GM21447 (cell line): ENCODE measurements around the gene PRM3.

Source experiments
- ATAC-seq: cut with Tn5 transposase; IDR thresholded peaks from one replicate; pipeline ENCODE4 v1.9.1; 2021; ENCODE audit not compliant: unreplicated experiment

The PRM3 gene

GRCh38 chr16:11272921-11273720 lies at the start of gene PRM3:
TSS of gene PRM3 (minus strand) at chr16:11273629. CDS start at chr16:11273595, 34 bp downstream.
- no peak for ATAC-seq

GRCh38 chr16:11322823-11323222 lies 49.4 kb upstream of the PRM3 start:
- no peak for ATAC-seq

DNA sequence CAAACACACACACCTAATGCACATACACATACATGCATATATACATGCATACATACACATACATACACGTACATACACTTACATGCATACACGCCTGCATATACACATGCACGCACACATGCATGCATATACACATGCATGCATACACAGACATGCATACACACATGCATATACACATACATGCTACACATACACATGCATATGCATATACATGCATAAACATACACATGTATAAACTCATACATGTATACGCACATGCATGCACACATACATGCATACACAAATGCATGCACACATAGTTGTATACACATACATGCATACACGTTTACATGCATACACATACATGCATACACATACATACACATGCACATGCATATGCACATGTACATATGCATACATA lies 48.2 kb upstream of the PRM3 start:
- no peak for ATAC-seq

- no peak for ATAC-seq
Observed at GRCh38 chr16:11320170-11320569, 46.7 kb upstream of the PRM3 start.

DNA sequence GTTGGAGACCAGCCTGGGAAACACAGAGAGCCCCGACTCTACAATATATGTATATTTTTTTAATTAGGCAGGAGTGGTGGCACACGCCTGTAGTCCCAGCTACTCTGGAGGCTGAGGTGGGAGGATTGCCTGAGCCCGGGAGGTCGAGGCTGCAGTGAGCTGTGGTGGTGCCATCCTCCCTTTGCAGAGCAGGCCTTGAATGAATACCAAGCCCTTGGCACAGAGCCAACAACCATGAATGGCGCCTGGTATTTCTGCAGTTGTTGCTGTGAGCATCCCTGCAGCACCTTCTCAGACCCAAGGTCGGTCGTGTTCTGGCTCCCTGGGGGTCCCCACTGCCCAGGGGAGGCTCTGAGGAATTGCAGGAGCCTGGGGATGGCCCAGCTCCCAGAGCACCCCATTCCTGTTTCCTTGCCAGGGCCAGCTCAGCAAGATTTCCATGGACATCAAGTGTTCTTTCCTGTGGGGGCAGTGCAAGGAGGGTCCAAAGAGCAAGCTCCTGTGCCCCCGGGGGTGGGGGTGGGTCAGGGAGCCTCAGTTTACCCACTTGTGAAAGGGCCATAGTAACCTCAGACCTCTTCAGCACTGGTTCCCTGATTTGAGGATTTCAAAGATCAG lies 46.2 kb upstream of the PRM3 start:
- no peak for ATAC-seq

DNA sequence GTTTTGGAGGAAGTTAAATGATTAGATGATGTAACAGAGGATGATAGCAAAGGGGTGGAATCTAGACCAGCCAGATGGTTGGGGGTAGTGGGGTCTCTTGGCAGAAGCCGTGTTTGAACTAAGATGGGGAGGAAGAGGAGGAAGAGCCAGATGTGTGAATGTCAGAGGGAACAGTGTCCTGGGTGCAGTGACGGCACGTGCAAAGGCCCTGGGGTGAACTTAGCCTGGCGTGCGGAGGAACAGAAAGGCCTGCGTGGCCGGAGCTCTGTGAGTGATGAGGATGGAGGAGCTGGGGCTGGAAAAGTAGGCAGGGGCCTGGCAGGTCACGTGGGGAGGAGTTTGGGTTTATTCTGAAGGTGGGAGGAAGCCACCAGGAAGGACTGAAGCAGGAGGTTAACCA lies 45.4 kb upstream of the PRM3 start:
- no peak for ATAC-seq

DNA sequence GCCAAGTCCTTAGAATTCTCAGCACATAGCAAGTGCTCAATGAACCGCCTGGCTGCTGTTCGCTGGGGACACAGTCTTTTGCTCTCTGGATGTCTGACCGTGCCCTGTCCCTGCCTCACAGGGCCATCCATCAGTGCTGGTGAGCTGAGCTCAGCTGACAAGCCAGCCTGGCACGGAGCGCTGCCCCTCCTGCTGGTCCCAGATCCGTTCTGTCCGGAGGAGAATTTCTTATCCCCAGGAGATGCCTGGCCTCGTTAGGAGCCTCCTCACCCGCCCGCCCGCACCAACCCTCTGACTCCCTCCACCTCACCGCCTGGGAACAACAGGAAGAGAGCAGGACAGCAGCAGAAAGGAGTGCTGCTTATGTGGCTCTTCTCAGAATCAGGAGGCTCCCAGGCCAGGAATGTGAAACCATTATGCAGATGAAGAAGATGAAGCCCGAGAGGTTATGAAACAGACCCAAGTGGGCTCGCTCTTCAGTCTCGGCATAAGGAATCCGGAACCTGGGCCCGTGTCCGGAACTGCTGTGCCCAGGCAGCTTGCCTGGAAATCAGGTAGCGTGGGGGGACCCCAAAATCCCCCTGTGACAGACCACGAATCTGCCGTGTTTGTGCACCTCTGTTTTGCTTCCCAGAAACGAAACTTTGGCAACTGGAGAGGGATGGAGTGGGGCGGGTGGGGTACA lies 43.0 kb upstream of the PRM3 start:
- ATAC-seq, result no peak

DNA sequence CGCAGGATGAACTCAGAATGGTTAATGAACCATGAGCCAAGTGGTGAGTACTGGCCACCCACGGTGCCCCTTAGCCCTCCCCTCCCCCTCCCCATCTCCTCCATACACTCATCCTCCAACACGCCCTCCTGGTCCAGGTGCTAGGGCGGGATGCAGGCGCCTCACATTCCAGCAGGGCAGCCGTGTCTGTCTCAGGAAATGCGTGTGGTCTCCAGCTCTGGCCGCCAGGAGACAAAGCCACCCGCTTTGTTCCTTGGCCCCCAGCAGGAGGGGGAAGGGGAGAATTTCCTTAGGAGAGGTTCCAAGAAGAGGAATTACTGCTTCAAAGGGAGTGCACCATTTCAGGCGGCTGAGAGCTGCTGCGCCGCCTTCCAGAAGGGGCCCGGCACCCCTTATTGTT lies 42.1 kb upstream of the PRM3 start:
- ATAC-seq, result no peak

DNA sequence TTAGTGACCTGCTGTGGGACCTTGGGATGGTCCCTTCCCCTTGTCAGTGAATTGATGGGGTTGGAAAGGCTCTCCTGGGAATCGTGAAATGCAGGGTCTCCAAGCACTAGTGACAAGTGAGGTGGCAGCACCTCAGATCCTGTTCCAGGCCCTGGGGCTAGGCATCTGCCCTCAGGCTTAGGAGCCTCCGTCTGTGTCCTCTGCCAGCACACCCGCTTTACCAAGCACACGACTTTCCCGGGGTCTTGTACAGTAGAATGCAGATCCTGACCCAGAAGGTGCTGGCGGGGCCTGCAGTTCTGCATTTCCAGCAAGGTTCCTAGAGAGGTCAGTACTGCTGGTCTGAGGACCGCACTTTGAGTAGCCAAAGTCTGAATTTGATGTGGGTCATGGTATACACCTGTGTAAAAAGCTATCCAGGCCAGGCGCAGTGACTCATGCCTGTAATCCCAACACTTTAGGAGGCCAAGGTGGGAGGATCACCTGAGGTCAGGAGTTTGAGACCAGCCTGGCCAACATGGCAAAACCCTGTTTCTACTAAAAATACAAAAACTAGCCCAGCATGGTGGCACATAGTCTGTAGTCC lies 41.0 kb upstream of the PRM3 start:
- ATAC-seq, result no peak

DNA sequence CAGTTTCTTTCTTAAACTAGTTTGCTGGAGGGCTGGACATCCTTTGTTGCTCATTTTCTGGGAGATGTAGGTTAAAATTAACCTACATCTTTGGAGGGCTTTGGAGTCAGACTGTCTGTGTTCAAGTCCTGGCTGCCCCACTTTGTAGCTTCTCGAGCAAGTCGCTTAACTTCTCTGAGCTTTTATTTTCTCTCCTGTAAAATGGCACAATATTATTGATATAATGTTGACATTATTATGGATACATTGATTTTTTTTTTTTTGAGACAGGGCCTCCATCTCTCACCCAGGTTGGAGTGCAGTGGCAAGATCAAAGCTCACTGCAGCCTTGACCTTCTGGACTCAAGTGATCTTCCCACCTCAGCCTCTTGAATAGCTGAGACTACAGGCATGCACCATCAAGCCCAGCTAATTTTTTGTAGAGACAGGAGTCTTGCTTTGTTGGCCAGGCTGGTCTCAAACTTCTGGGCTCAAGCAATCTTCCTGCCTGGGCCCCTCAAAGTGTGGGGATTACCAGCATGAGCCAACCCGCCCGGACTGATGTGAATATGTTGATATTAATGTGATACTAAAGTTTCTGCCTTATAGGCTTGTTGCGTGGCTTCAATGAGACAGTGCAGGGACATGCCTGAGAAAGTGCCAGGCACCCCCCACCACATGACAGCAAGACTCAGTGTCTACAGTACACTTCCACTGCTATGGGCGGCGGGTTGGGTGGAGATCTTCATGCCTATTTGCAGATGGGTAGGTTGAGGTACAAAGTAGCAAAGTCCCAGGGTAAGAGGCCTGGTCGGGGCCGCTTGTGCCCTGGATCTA lies 40.3 kb upstream of the PRM3 start:
- ATAC-seq, result no peak

GRCh38 chr16:11312718-11313492 lies 39.5 kb upstream of the PRM3 start:
- no peak for ATAC-seq

GRCh38 chr16:11310997-11311561 lies 37.6 kb upstream of the PRM3 start:
- ATAC-seq, result peak; percentile 30

DNA sequence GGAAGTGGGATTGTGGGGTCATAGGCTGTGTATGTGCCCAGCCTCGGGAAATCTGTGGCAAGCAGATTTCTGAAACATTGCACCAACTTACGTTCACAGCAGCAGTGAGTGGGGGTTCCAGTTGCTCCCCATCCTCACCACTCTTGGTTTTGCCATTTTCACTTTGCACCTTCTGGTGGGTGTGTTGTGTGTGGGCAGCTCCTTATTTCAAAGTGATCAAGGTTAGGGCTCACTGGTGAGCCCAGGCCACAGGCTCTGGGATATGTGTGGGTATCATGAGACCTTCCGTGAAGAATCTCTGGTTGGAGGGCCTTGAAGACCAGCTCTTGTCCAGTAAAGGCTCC lies 37.2 kb upstream of the PRM3 start:
- ATAC-seq, result no peak

- ATAC-seq, result peak; percentile 40
Observed at GRCh38 chr16:11309895-11310633, 36.6 kb upstream of the PRM3 start.

DNA sequence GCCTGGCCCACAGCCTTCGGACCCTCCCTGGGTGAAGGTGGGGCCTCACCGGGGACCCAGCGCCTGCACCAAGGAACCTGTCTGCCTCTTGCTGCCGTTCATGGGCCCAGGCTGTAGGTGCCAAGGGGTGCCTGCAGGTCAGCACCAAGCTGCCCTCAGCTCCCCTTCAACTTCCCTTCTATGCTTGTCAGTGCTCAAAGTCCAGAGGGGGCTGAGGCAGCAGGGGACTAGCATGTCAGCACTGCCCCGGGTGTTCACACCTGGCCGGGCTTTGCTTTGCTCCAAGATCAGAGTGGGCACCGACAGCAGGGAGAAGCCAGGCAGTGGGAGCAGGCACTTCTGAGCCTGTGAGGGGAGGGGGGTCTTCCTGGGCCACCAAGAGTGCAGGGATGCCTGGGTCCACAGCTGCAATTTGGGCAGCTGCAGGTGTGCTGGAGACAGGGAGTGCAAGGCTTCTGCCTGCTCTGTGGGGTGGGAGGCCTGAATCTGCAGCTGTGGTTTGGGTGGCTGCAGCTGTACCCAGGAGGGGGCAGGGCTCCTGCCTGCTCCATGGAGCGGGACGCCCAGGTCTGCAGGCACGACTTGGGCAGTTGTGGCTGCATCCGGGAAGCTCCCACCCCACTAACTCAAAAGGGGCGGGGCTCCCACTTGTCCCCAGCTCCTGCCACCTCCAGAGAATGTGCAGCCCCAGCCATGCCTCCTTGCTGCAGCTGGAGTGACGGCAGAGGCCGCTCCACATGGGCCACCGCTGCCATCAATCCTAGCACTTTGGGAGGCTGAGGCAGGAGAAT lies 35.3 kb upstream of the PRM3 start:
- ATAC-seq, result peak; percentile 35

- no peak for ATAC-seq
Observed at GRCh38 chr16:11307639-11308492, 34.4 kb upstream of the PRM3 start.

GRCh38 chr16:11306997-11307638 lies 33.7 kb upstream of the PRM3 start:
- no peak for ATAC-seq
